Parathyroid adenoma (tissue), 2 donors: ENCODE data around the gene ASTN2.

Source experiments
- H2AFZ ChIP-seq: fragments of 300-600 bp; sonication (generic); one replicate; pipeline ENCODE4 v1.7.0; 2017; ENCODE audit warnings: antibody characterized with exemption, mild to moderate bottlenecking
- H3K27ac ChIP-seq: fragments of 300-600 bp; sonication (generic); one replicate; pipeline ENCODE4 v1.7.0; 2017
- H3K27me3 ChIP-seq: fragments of 300-600 bp; sonication (generic); one replicate; pipeline ENCODE4 v1.7.0; 2017; ENCODE audit warnings: low read length; ENCODE audit not compliant: control insufficient read depth, insufficient read depth
- H3K36me3 ChIP-seq: fragments of 300-600 bp; sonication (generic); one replicate; pipeline ENCODE4 v1.7.0; 2017; ENCODE audit warnings: low read length; ENCODE audit not compliant: control insufficient read depth, insufficient read depth
- H3K4me1 ChIP-seq: fragments of 300-600 bp; sonication (generic); one replicate; pipeline ENCODE4 v1.7.0; 2017; ENCODE audit warnings: control low read depth
- H3K4me2 ChIP-seq: fragments of 300-600 bp; sonication (generic); one replicate; pipeline ENCODE4 v1.7.0; 2017; ENCODE audit warnings: low read length
- H3K4me3 ChIP-seq: fragments of 300-600 bp; sonication (generic); one replicate; pipeline ENCODE4 v1.7.0; 2017; ENCODE audit warnings: low read depth, low read length
- H3K79me2 ChIP-seq: fragments of 300-600 bp; sonication (generic); one replicate; pipeline ENCODE4 v1.7.0; 2017; ENCODE audit warnings: control low read depth
- H3K9ac ChIP-seq: fragments of 300-600 bp; sonication (generic); one replicate; pipeline ENCODE4 v1.7.0; 2017; ENCODE audit warnings: mild to moderate bottlenecking
- H3K9me3 ChIP-seq: fragments of 300-600 bp; sonication (generic); one replicate; pipeline ENCODE4 v1.7.0; 2017; ENCODE audit warnings: low read length; ENCODE audit not compliant: control insufficient read depth
- CTCF ChIP-seq: fragments of 300-600 bp; sonication (generic); IDR thresholded peaks from one replicate; pipeline ENCODE4 v1.7.0; 2017; ENCODE audit warnings: antibody characterized with exemption, mild to moderate bottlenecking
- donor health status: primary hyperparathyroidism.

Gene ASTN2

DNA sequence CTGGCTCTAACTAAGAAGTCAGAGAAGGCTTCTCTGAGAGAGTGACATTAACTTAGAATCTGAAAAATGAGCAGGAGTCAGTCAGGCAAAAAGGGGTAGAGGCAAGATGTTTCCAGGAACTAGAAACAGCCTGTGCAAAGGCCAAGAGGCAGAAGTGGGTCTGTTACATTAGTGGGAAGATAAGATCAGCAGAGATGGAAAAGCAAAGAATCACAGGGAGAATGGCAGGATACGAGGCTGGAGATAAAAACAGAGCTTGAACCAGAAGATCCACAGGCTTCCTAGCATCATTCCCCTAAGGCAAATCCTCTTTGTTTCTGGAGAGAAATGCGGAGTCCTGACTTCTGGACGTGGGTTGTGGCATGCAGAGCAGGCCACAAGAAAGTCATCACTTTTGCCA is 27.4 kb downstream of the ASTN2 start:
- Histone ChIP-seq H3K9me3 (no peaks in the 10 kb centered on the region), H3K4me2 (no peak overlapping the region), H3K36me3 (no peaks in the 10 kb centered on the region), H3K4me1 (no peaks in the 10 kb centered on the region), H3K4me3 (no peak overlapping the region), H3K27me3 (no peaks in the 10 kb centered on the region), H3K9ac (no peak overlapping the region), H2AFZ (no peak overlapping the region), H3K27ac (no peak overlapping the region), H3K79me2 (no peaks in the 10 kb centered on the region)
- TF ChIP-seq CTCF, result no peak

DNA sequence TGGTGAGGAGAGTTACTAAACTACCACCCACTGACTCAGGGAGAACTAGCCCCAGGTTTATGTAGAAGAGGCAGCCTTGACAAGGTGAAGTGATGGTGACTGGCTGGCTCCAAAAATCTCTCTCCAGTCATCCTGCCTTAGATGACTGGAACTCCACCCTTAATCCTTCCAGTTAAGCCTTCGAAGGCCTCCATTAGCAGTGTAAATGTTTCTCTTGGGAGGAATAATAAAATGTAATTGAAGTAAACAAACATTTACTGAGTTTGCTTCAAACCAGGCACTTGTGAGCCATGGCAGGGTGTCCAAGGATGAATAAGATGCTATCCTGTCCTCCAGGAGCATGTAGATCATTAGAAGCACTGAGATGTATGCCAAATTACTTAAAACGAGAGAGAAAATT is 35.5 kb downstream of the ASTN2 start:
- Histone ChIP-seq H3K27ac (no peak overlapping the region), H3K4me1 (no peaks in the 10 kb centered on the region), H3K79me2 (no peaks in the 10 kb centered on the region), H3K9me3 (no peaks in the 10 kb centered on the region), H3K27me3 (no peaks in the 10 kb centered on the region), H3K4me2 (no peak overlapping the region), H3K9ac (no peak overlapping the region), H3K4me3 (no peak overlapping the region), H2AFZ (no peak overlapping the region), H3K36me3 (no peaks in the 10 kb centered on the region)
- TF ChIP-seq CTCF, result no peak

GRCh38 chr9:117377046-117377445 is 37.8 kb downstream of the ASTN2 start:
- H2AFZ ChIP-seq, result no peak overlapping the region
- no peak overlapping the region for H3K4me3 ChIP-seq
- no peaks in the 10 kb centered on the region for H3K79me2 ChIP-seq
- no peak overlapping the region for H3K9ac ChIP-seq
- H3K27me3 ChIP-seq, result no peaks in the 10 kb centered on the region
- H3K4me1 ChIP-seq, result no peaks in the 10 kb centered on the region
- TF ChIP-seq CTCF, result no peak
- H3K9me3 ChIP-seq, result no peaks in the 10 kb centered on the region
- H3K36me3 ChIP-seq, result no peaks in the 10 kb centered on the region
- H3K27ac ChIP-seq, result no peak overlapping the region
- no peak overlapping the region for H3K4me2 ChIP-seq

DNA sequence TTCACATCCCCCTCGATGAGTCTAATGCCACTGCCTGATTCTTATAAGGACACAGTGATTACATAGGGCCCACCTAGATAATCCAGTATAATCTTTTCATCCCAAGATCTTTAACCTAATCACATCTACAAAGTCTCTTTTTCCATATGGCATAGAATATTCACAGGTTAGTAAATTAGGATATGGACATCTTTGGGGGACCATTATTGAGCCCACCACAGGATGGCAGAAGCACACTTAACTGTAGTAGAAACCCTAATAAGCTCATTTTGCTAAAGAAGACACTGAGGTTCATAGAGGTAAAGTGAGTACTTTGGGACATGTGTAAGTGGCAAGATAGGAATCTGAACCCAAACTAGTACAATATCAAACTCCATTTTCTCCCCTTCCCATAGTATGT is 38.9 kb downstream of the ASTN2 start:
- Histone ChIP-seq H3K4me3 (no peak overlapping the region), H3K4me1 (no peaks in the 10 kb centered on the region), H3K79me2 (no peaks in the 10 kb centered on the region), H3K4me2 (no peak overlapping the region), H2AFZ (no peak overlapping the region), H3K9me3 (no peaks in the 10 kb centered on the region), H3K27me3 (no peaks in the 10 kb centered on the region), H3K9ac (no peak overlapping the region), H3K36me3 (no peaks in the 10 kb centered on the region), H3K27ac (no peak overlapping the region)
- TF ChIP-seq CTCF, result no peak

DNA sequence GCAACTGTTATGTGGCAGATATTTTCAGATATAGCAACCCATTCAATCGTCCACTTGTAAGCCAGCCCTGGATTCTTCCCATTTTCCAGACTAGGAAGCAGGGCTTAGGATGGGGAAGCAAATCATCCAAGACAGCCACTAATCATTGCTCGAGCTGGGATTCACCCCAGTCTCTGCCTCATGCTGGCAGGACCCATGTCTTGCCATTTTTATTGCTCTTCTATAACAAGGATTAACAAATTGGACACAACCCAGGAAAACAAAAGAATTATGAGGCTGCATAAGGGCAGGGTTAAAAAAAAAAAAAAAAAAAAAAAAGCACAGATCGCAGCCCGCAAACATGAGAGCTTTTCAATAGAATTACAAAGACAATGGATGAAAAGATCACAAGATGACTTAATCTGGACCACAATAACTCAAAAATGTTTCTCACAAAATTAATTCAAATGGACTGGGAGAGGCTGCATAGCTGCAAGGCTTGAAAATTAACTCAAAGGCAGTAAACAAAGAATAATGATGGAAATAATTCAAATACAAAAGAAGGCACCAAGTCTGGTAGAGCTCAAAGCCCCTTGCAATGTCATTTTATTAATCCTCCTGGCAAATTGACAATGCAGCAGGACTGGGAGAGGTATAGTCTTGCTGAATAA is 40.7 kb downstream of the ASTN2 start:
- Histone ChIP-seq H3K9ac (no peak overlapping the region), H3K4me1 (no peaks in the 10 kb centered on the region), H3K27me3 (no peaks in the 10 kb centered on the region), H3K9me3 (no peaks in the 10 kb centered on the region), H3K79me2 (no peaks in the 10 kb centered on the region), H3K36me3 (no peaks in the 10 kb centered on the region), H2AFZ (no peak overlapping the region), H3K4me2 (no peak overlapping the region), H3K4me3 (no peak overlapping the region), H3K27ac (no peak overlapping the region)
- TF ChIP-seq CTCF, result no peak
